IPS DF 19.7 (cell line): Measurements from ENCODE around the gene RYR2.
"Not testable (repeated sequence)": the region's sequence is repeated elsewhere in the genome, so short reads cannot be mapped to it uniquely, and the experiment has no call there.

Experiments
- DNase-seq: peaks from one replicate; pipeline ENCODE4 v3.0.0-alpha.2; 2013; ENCODE audit warnings: low read depth, low spot score

RYR2 gene

GRCh38 chr1:237141502-237141901 lies 99.5 kb downstream of the RYR2 start:
- no peak for DNase-seq

- DNase-seq = no peak
Measured at GRCh38 chr1:237145379-237146135, 103.6 kb downstream of the RYR2 start.

GRCh38 chr1:237146241-237146640 lies 104.3 kb downstream of the RYR2 start:
- no peak for DNase-seq

GRCh38 chr1:237149857-237150256 lies 107.9 kb downstream of the RYR2 start:
- DNase-seq = no peak

GRCh38 chr1:237151979-237152378 lies 110.0 kb downstream of the RYR2 start:
- not testable (repeated sequence) for DNase-seq

- DNase-seq = no peak
Measured at GRCh38 chr1:237152506-237153335, 110.7 kb downstream of the RYR2 start.

GRCh38 chr1:237154157-237154556 lies 112.2 kb downstream of the RYR2 start:
- no peak for DNase-seq

- no peak for DNase-seq
Measured at GRCh38 chr1:237164406-237165352, 122.7 kb downstream of the RYR2 start.

- no peak for DNase-seq
Measured at GRCh38 chr1:237166086-237166485, 124.1 kb downstream of the RYR2 start.

GRCh38 chr1:237166593-237167101 lies 124.7 kb downstream of the RYR2 start:
- no peak for DNase-seq

- no peak for DNase-seq
Measured at GRCh38 chr1:237170149-237170548, 128.2 kb downstream of the RYR2 start.

GRCh38 chr1:237171454-237172117 lies 129.6 kb downstream of the RYR2 start:
- no peak for DNase-seq

GRCh38 chr1:237172118-237172485 lies 130.1 kb downstream of the RYR2 start:
- no peak for DNase-seq

- DNase-seq = no peak
Measured at GRCh38 chr1:237179503-237179902, 137.5 kb downstream of the RYR2 start.

GRCh38 chr1:237180256-237180655 lies 138.3 kb downstream of the RYR2 start:
- DNase-seq = no peak

- no peak for DNase-seq
Measured at GRCh38 chr1:237181743-237182317, 139.8 kb downstream of the RYR2 start.

- DNase-seq = peak; percentile 35
Measured at GRCh38 chr1:237183963-237184540, 142.1 kb downstream of the RYR2 start.

- DNase-seq = no peak
Measured at GRCh38 chr1:237186675-237187074, 144.7 kb downstream of the RYR2 start.

GRCh38 chr1:237187842-237188241 lies 145.9 kb downstream of the RYR2 start:
- no peak for DNase-seq

GRCh38 chr1:237191403-237191802 lies 149.4 kb downstream of the RYR2 start:
- no peak for DNase-seq
